Astrocyte (in vitro differentiated cells and primary cell): ENCODE results near the gene PERM1.

Source experiments
- EZH2 ChIP-seq: IDR thresholded peaks from 2 replicates; pipeline ENCODE4 v1.6.1; 2012; ENCODE audit warnings: mild to moderate bottlenecking, low read length, inconsistent platforms; ENCODE audit not compliant: insufficient read depth
- TF ChIP-seq, protein P1 (sequence below): IDR thresholded peaks from 2 replicates; pipeline ENCODE4 v1.5.1; 2011; ENCODE audit warnings: low read depth, mild to moderate bottlenecking, inconsistent platforms, low read length, moderate library complexity; ENCODE audit not compliant: insufficient read depth

DNA sequence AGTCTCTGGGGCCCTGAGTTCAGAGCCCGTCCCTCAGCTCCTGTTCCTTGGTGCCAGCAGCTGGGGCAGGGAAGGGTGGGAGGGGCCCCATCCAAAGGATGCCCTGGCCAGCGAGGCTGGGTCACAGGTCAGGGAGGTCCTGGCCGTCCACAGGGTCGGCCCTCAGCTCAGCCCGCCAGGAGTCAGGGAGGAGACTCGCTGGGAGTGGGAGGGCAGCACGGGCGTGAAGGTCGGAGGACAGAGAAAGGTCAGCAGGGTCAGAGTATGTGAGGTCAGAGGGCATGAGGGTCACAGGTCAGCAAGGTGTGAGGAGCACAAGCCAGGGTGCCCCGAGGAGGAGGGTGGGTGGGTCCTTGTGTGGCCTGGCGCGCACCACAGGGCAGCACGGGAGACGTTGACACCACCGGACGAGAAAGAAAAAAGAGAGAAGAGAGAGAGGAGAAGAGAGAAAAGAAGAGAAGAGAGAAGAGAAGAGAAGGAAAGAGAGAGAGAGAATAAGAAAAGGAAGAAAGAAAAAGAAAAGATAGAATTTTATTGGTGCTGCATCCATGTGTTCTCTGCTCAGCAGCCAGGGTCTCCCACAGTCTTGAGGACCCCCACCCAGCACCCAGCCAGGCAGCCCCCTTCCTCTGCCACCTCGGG lies 7.1 kb downstream of the PERM1 start:
- TF ChIP-seq, protein P1, sequence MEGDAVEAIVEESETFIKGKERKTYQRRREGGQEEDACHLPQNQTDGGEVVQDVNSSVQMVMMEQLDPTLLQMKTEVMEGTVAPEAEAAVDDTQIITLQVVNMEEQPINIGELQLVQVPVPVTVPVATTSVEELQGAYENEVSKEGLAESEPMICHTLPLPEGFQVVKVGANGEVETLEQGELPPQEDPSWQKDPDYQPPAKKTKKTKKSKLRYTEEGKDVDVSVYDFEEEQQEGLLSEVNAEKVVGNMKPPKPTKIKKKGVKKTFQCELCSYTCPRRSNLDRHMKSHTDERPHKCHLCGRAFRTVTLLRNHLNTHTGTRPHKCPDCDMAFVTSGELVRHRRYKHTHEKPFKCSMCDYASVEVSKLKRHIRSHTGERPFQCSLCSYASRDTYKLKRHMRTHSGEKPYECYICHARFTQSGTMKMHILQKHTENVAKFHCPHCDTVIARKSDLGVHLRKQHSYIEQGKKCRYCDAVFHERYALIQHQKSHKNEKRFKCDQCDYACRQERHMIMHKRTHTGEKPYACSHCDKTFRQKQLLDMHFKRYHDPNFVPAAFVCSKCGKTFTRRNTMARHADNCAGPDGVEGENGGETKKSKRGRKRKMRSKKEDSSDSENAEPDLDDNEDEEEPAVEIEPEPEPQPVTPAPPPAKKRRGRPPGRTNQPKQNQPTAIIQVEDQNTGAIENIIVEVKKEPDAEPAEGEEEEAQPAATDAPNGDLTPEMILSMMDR, result no peak
- TF ChIP-seq EZH2, result no peak
